GM06990 (cell line): ENCODE measurements around the gene TMEM174.
"Not testable (repeated sequence)": the region's sequence is repeated elsewhere in the genome, so short reads cannot be mapped to it uniquely, and the experiment has no call there.

Experiments used
- DNase-seq: peaks from one replicate; pipeline ENCODE4 v3.0.0-alpha.2; 2011; ENCODE audit not compliant: insufficient read length; ENCODE audit errors: extremely low read depth
- H3K27me3 ChIP-seq: replicated peaks from 2 replicates; pipeline ENCODE4 v1.6.0; 2011; ENCODE audit warnings: low read length; ENCODE audit not compliant: control insufficient read depth, insufficient read depth
- H3K36me3 ChIP-seq: 2 replicates; pipeline ENCODE4 v1.5.1; 2011; ENCODE audit warnings: low read length; ENCODE audit not compliant: control insufficient read depth, insufficient read depth
- H3K4me3 ChIP-seq: replicated peaks from 2 replicates; pipeline ENCODE4 v1.5.1; 2011; ENCODE audit warnings: low read depth, mild to moderate bottlenecking, control low read depth, low read length
- TF ChIP-seq, protein P1 (sequence below): IDR thresholded peaks from 2 replicates; pipeline ENCODE4 v1.5.1; 2011; ENCODE audit warnings: low read length, control low read depth, mild to moderate bottlenecking, inconsistent platforms; ENCODE audit not compliant: insufficient read depth, poor library complexity, severe bottlenecking

TMEM174 gene

GRCh38 chr5:73204733-73205132 is 31.7 kb downstream of the TMEM174 start:
- no peak for DNase-seq
- H3K36me3 ChIP-seq = no peaks in the 10 kb centered on the region
- no peak overlapping the region for H3K4me3 ChIP-seq
- H3K27me3 ChIP-seq = peaks cover 2% of the 10 kb centered on the region
- TF ChIP-seq, protein P1, sequence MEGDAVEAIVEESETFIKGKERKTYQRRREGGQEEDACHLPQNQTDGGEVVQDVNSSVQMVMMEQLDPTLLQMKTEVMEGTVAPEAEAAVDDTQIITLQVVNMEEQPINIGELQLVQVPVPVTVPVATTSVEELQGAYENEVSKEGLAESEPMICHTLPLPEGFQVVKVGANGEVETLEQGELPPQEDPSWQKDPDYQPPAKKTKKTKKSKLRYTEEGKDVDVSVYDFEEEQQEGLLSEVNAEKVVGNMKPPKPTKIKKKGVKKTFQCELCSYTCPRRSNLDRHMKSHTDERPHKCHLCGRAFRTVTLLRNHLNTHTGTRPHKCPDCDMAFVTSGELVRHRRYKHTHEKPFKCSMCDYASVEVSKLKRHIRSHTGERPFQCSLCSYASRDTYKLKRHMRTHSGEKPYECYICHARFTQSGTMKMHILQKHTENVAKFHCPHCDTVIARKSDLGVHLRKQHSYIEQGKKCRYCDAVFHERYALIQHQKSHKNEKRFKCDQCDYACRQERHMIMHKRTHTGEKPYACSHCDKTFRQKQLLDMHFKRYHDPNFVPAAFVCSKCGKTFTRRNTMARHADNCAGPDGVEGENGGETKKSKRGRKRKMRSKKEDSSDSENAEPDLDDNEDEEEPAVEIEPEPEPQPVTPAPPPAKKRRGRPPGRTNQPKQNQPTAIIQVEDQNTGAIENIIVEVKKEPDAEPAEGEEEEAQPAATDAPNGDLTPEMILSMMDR = no peak

- H3K36me3 ChIP-seq = no peaks in the 10 kb centered on the region
- TF ChIP-seq, protein P1 = no peak
- DNase-seq = no peak
- no peak overlapping the region for H3K4me3 ChIP-seq
- H3K27me3 ChIP-seq = peaks cover 2% of the 10 kb centered on the region
Measured at GRCh38 chr5:73205305-73205704, 32.3 kb downstream of the TMEM174 start.

GRCh38 chr5:73207239-73207638 is 34.2 kb downstream of the TMEM174 start:
- H3K4me3 ChIP-seq, H3K27me3 ChIP-seq, H3K36me3 ChIP-seq, DNase-seq: not testable (repeated sequence)

DNA sequence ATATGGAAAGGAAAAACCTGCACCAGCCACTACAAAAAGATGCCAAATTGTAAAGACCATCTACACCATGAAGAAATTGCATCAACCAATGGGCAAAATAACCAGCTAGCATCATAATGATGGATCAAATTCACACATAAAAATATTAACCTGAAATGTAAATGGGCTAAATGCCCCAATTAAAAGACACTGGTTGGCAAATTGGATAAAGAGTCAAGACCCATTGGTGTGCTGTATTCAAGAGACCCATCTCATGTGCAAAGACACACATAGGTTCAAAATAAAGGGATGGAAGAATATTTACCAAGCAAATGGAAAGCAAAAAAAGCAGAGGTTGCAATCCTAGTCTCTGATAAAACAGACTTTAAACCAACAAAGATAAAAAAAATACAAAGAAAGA is 36.1 kb downstream of the TMEM174 start:
- DNase-seq, H3K4me3 ChIP-seq, H3K27me3 ChIP-seq, H3K36me3 ChIP-seq: not testable (repeated sequence)

GRCh38 chr5:73212693-73213092 is 39.7 kb downstream of the TMEM174 start:
- not testable (repeated sequence) for H3K4me3 ChIP-seq, H3K36me3 ChIP-seq, H3K27me3 ChIP-seq, DNase-seq

GRCh38 chr5:73213566-73213998 is 40.6 kb downstream of the TMEM174 start:
- no peaks in the 10 kb centered on the region for H3K36me3 ChIP-seq
- no peak overlapping the region for H3K4me3 ChIP-seq
- no peaks in the 10 kb centered on the region for H3K27me3 ChIP-seq
- TF ChIP-seq, protein P1 = no peak
- no peak for DNase-seq

DNA sequence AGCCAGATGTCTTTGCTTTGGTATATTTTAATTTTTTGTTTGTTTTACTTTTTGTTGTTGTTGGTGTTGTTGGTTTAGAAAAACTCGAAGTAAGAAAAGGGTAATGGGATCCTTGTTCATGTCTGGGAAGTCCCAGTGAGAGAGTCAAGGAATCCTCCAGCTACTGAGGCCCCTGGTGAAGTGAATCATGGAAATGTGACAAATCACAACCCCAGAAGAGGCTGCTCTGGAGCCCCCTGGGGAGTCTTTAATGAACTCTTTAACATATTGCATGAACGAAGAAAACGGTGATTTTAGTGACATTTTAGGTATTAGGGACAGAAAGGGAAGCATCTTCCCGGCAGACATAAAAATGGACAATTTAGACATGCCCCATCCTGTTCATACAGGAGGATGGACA is 41.3 kb downstream of the TMEM174 start:
- no peak overlapping the region for H3K4me3 ChIP-seq
- TF ChIP-seq, protein P1 = no peak
- no peak for DNase-seq
- H3K27me3 ChIP-seq = no peaks in the 10 kb centered on the region; the same call in 1 of the 2 replicates
- no peaks in the 10 kb centered on the region for H3K36me3 ChIP-seq
